ENCODE measurements around the gene PMEPA1. TPM values are rescaled to one million over a fixed set of nuclear protein-coding genes. Genes with fewer than 3 reads are reported as not detected.

Gene PMEPA1
- total RNA-seq, 2 experiments from 2014 or later, result 1.4 to 3.7 TPM

GRCh38 chr20:57653910-57654309, 55.9 kb downstream of the PMEPA1 start:
- Histone ChIP-seq H2AFZ (ENCODE audit: low read length) (no peak overlapping the region), H3K9me2 (ENCODE audit: insufficient read depth, low read length) (no peaks in the 10 kb centered on the region), H3K4me3 (ENCODE audit: low read depth, low read length, poor library complexity, severe bottlenecking) (no peak overlapping the region), H3K27ac (ENCODE audit: low read depth, low read length, poor library complexity, severe bottlenecking) (no peak overlapping the region), H3K4me1 (ENCODE audit: insufficient read depth, low read length, poor library complexity, severe bottlenecking) (peaks cover 14% of the 10 kb centered on the region), H3K36me3 (ENCODE audit: insufficient read depth, low read length) (peaks cover 4% of the 10 kb centered on the region; the same call in 1 of the 2 replicates), H3K4me2 (ENCODE audit: low read length) (no peak overlapping the region), H3K79me2 (ENCODE audit: insufficient read depth, low read depth, low read length) (no peaks in the 10 kb centered on the region), H4K20me1 (ENCODE audit: insufficient read depth, low read length) (no peaks in the 10 kb centered on the region), H3K9me3 (ENCODE audit: low read length) (no peaks in the 10 kb centered on the region)
- no peak for DNase-seq (ENCODE audit: low spot score)
- ChIA-PET CTCF (ENCODE audit: unreplicated experiment) (interaction anchor here (0.6 to 1.4 kb wide), 3 partner anchors 27 to 42 kb away, joined by 5 to 7 read pairs (median 5); no protein-coding TSS in a partner anchor), POLR2A (interaction anchor here (0.6 to 1.1 kb wide), 3 partner anchors 29 to 324 kb away, joined by 3 to 4 read pairs (median 4); no protein-coding TSS in a partner anchor)
- BruUV-seq (replicated peaks), result no TSS peak
- intact Hi-C loops (cut with micrococcal nuclease; ENCODE audit: unreplicated experiment), result loop anchor here (1.0 to 5.0 kb wide), 8 partner anchors 24 to 555 kb away; partner anchors contain the start of gene PMEPA1
- TF ChIP-seq CTCF (conservative IDR thresholded peaks at IDR 0.05; ENCODE audit: low read length), result no peak
- TF ChIP-seq EZH2phosphoT487 (IDR thresholded peaks at IDR 0.05; ENCODE audit: borderline replicate concordance, low read depth, low read length), result no peak

GRCh38 chr20:57653546-57653900, 56.3 kb downstream of the PMEPA1 start:
- TF ChIP-seq CTCF (conservative IDR thresholded peaks at IDR 0.05; ENCODE audit: low read length), result no peak
- TF ChIP-seq EZH2phosphoT487 (IDR thresholded peaks at IDR 0.05; ENCODE audit: borderline replicate concordance, low read depth, low read length), result no peak
- Histone ChIP-seq H3K27ac (ENCODE audit: low read depth, low read length, poor library complexity, severe bottlenecking) (no peak overlapping the region), H4K20me1 (ENCODE audit: insufficient read depth, low read length) (no peaks in the 10 kb centered on the region), H3K4me1 (ENCODE audit: insufficient read depth, low read length, poor library complexity, severe bottlenecking) (peaks cover 14% of the 10 kb centered on the region), H3K4me3 (ENCODE audit: low read depth, low read length, poor library complexity, severe bottlenecking) (no peak overlapping the region), H3K79me2 (ENCODE audit: insufficient read depth, low read depth, low read length) (no peaks in the 10 kb centered on the region), H3K36me3 (ENCODE audit: insufficient read depth, low read length) (peaks cover 4% of the 10 kb centered on the region; the same call in 1 of the 2 replicates), H3K9me3 (ENCODE audit: low read length) (no peaks in the 10 kb centered on the region), H3K9me2 (ENCODE audit: insufficient read depth, low read length) (no peaks in the 10 kb centered on the region), H3K4me2 (ENCODE audit: low read length) (no peak overlapping the region), H2AFZ (ENCODE audit: low read length) (no peak overlapping the region)
- ChIA-PET POLR2A (interaction anchor here (0.6 to 1.1 kb wide), 3 partner anchors 29 to 325 kb away, joined by 3 to 4 read pairs (median 4); no protein-coding TSS in a partner anchor), CTCF (ENCODE audit: unreplicated experiment) (interaction anchor here (1.4 kb wide), 2 partner anchors 28 to 31 kb away, joined by 5 to 7 read pairs; no protein-coding TSS in a partner anchor)
- BruUV-seq (replicated peaks), result no TSS peak
- intact Hi-C loops (cut with micrococcal nuclease; ENCODE audit: unreplicated experiment), result loop anchor here (1.0 to 5.0 kb wide), 3 partner anchors 56 to 524 kb away; no protein-coding TSS in a partner anchor
- no peak for DNase-seq (ENCODE audit: low spot score)

Data from OCI-LY7 (cell line).